T-helper 2 cell treated with Interferon-gamma antibody and Interleukin-4, amounts not matched to agents 5 μg/mL and 100 μg/mL, for 36 hours (primary cell): ENCODE results near the gene WDR26.
"Not testable (repeated sequence)": the region's sequence is repeated elsewhere in the genome, so short reads cannot be mapped to it uniquely, and the experiment has no call there.

Source experiments
- DNase-seq: peaks from one replicate; pipeline ENCODE4 v3.0.0; 2021; ENCODE audit warnings: low spot score
- H3K27ac Mint-ChIP-seq: one replicate; pipeline ENCODE4 v1.8.0; 2021; ENCODE audit warnings: mild to moderate bottlenecking, mixed read lengths
- H3K27me3 Mint-ChIP-seq: one replicate; pipeline ENCODE4 v1.8.0; 2021; ENCODE audit warnings: low read depth, mixed read lengths
- H3K36me3 Mint-ChIP-seq: one replicate; pipeline ENCODE4 v1.8.0; 2021; ENCODE audit warnings: low read depth, mixed read lengths
- H3K4me1 Mint-ChIP-seq: one replicate; pipeline ENCODE4 v1.8.0; 2021; ENCODE audit warnings: low read depth, mixed read lengths
- H3K4me3 Mint-ChIP-seq: one replicate; pipeline ENCODE4 v1.8.0; 2022; ENCODE audit warnings: mild to moderate bottlenecking, moderate library complexity, mixed read lengths
- H3K9me3 Mint-ChIP-seq: one replicate; pipeline ENCODE4 v1.8.0; 2021; ENCODE audit warnings: mixed read lengths

WDR26 gene

GRCh38 chr1:224373008-224373590 is 61.5 kb downstream of the WDR26 start:
- no peak overlapping the region for H3K27ac Mint-ChIP-seq
- DNase-seq, result no peak
- H3K4me3 Mint-ChIP-seq, result no peak overlapping the region
- no peaks in the 10 kb centered on the region for H3K9me3 Mint-ChIP-seq
- no peaks in the 10 kb centered on the region for H3K27me3 Mint-ChIP-seq
- H3K36me3 Mint-ChIP-seq, result peaks cover 85% of the 10 kb centered on the region
- peaks cover 61% of the 10 kb centered on the region for H3K4me1 Mint-ChIP-seq

GRCh38 chr1:224368409-224368808 is 66.2 kb downstream of the WDR26 start:
- Mint-ChIP-seq H3K36me3 (peaks cover 77% of the 10 kb centered on the region), H3K27me3 (no peaks in the 10 kb centered on the region), H3K4me1 (peaks cover 35% of the 10 kb centered on the region), H3K4me3 (no peak overlapping the region), H3K9me3 (no peaks in the 10 kb centered on the region), H3K27ac (no peak overlapping the region)
- no peak for DNase-seq

- H3K27me3 Mint-ChIP-seq, result no peaks in the 10 kb centered on the region
- H3K36me3 Mint-ChIP-seq, result peaks cover 33% of the 10 kb centered on the region
- H3K4me3 Mint-ChIP-seq, result peak overlapping the region; percentile 89
- peaks cover 31% of the 10 kb centered on the region for H3K4me1 Mint-ChIP-seq
- no peaks in the 10 kb centered on the region for H3K9me3 Mint-ChIP-seq
- H3K27ac Mint-ChIP-seq, result no peak overlapping the region
- DNase-seq, result no peak
Observed at GRCh38 chr1:224359207-224359606, 75.4 kb downstream of the WDR26 start.

- no peak for DNase-seq
- no peak overlapping the region for H3K27ac Mint-ChIP-seq
- no peaks in the 10 kb centered on the region for H3K27me3 Mint-ChIP-seq
- H3K4me3 Mint-ChIP-seq, result peak overlapping the region; percentile 89
- H3K4me1 Mint-ChIP-seq, result peaks cover 35% of the 10 kb centered on the region
- H3K9me3 Mint-ChIP-seq, result no peaks in the 10 kb centered on the region
- H3K36me3 Mint-ChIP-seq, result peaks cover 24% of the 10 kb centered on the region
Observed at GRCh38 chr1:224358237-224358636, 76.4 kb downstream of the WDR26 start.

- H3K27ac Mint-ChIP-seq, result peak overlapping the region; percentile 82
- no peak for DNase-seq
- H3K4me1 Mint-ChIP-seq, result peaks cover 32% of the 10 kb centered on the region
Observed at GRCh38 chr1:224357626-224358124, 76.9 kb downstream of the WDR26 start.

GRCh38 chr1:224356685-224357625 is 77.6 kb downstream of the WDR26 start, which contains the start of gene CNIH4:
Gene CNIH4, plus strand, starts transcription at chr1:224356879. Its CDS starts 46 bp downstream, at chr1:224356925.
- peaks cover 17% of the 10 kb centered on the region for H3K36me3 Mint-ChIP-seq
- peaks cover 32% of the 10 kb centered on the region for H3K4me1 Mint-ChIP-seq
- no peaks in the 10 kb centered on the region for H3K9me3 Mint-ChIP-seq
- peak within 1 kb of the TSS; percentile 89 for H3K4me3 Mint-ChIP-seq
- peak within 1 kb of the TSS; percentile 82 for H3K27ac Mint-ChIP-seq
- DNase-seq, result peak; percentile 89
- H3K27me3 Mint-ChIP-seq, result no peaks in the 10 kb centered on the region

More at GRCh38 chr1:224357626-224358124, 76.9 kb downstream of the WDR26 start:
- H3K36me3 Mint-ChIP-seq, result peaks cover 20% of the 10 kb centered on the region
- peak overlapping the region; percentile 89 for H3K4me3 Mint-ChIP-seq
- no peaks in the 10 kb centered on the region for H3K27me3 Mint-ChIP-seq
- no peaks in the 10 kb centered on the region for H3K9me3 Mint-ChIP-seq

GRCh38 chr1:224353975-224354925 is 80.3 kb downstream of the WDR26 start:
- Mint-ChIP-seq H3K27ac (no peak overlapping the region), H3K36me3 (peaks cover 11% of the 10 kb centered on the region), H3K4me3 (no peak overlapping the region), H3K4me1 (peaks cover 28% of the 10 kb centered on the region), H3K27me3 (no peaks in the 10 kb centered on the region), H3K9me3 (no peaks in the 10 kb centered on the region)
- DNase-seq, result no peak

GRCh38 chr1:224352436-224353085 is 82.0 kb downstream of the WDR26 start:
- H3K9me3 Mint-ChIP-seq, H3K27ac Mint-ChIP-seq, H3K36me3 Mint-ChIP-seq, DNase-seq, H3K4me3 Mint-ChIP-seq, H3K27me3 Mint-ChIP-seq: not testable (repeated sequence)
- H3K4me1 Mint-ChIP-seq, result peaks cover 23% of the 10 kb centered on the region

GRCh38 chr1:224349716-224350115 is 84.9 kb downstream of the WDR26 start:
- Mint-ChIP-seq H3K9me3 (peaks cover 15% of the 10 kb centered on the region), H3K4me1 (peaks cover 17% of the 10 kb centered on the region)
- H3K27me3 Mint-ChIP-seq, H3K27ac Mint-ChIP-seq, H3K36me3 Mint-ChIP-seq, DNase-seq, H3K4me3 Mint-ChIP-seq: not testable (repeated sequence)

- peaks cover 14% of the 10 kb centered on the region for H3K36me3 Mint-ChIP-seq
- no peak overlapping the region for H3K4me3 Mint-ChIP-seq
- DNase-seq, result no peak
- no peak overlapping the region for H3K27ac Mint-ChIP-seq
- peaks cover 9% of the 10 kb centered on the region for H3K4me1 Mint-ChIP-seq
- H3K27me3 Mint-ChIP-seq, result peaks cover 8% of the 10 kb centered on the region
- H3K9me3 Mint-ChIP-seq, result peaks cover 25% of the 10 kb centered on the region
Observed at GRCh38 chr1:224348137-224348536, 86.5 kb downstream of the WDR26 start.

- Mint-ChIP-seq H3K4me3 (no peak overlapping the region), H3K27ac (no peak overlapping the region), H3K4me1 (peaks cover 9% of the 10 kb centered on the region)
Observed at GRCh38 chr1:224343679-224344078, 90.9 kb downstream of the WDR26 start.

GRCh38 chr1:224340453-224341384 is 93.9 kb downstream of the WDR26 start:
- peak overlapping the region; percentile 72 for H3K4me3 Mint-ChIP-seq
- not testable (repeated sequence) for H3K27me3 Mint-ChIP-seq, H3K27ac Mint-ChIP-seq, DNase-seq, H3K4me1 Mint-ChIP-seq
- H3K9me3 Mint-ChIP-seq, result peaks cover 30% of the 10 kb centered on the region
- peaks cover 13% of the 10 kb centered on the region for H3K36me3 Mint-ChIP-seq

More at GRCh38 chr1:224343679-224344078, 90.9 kb downstream of the WDR26 start:
- H3K36me3 Mint-ChIP-seq, result peaks cover 18% of the 10 kb centered on the region
- peaks cover 38% of the 10 kb centered on the region for H3K9me3 Mint-ChIP-seq
- peaks cover 8% of the 10 kb centered on the region for H3K27me3 Mint-ChIP-seq
- no peak for DNase-seq
